CD4-positive, alpha-beta T cell treated with Interleukin-4 for 1 hour (primary cell): Measurements from ENCODE around the gene HDAC6.
A peak's percentile ranks its signal among the peaks of the same experiment; 100 is the strongest.

Experiments used
- DNase-seq, 2 donors: peaks; one replicate each; pipeline ENCODE4 v3.0.0-alpha.2; 2020 to 2022

The HDAC6 gene

GRCh38 chrX:48801280-48802088, at the start of gene HDAC6:
Gene HDAC6, plus strand, starts transcription at chrX:48802067. Its CDS starts 626 bp downstream, at chrX:48802693.
- peak; percentile 98 to 99 for DNase-seq

- no peak for DNase-seq
These were observed 49.4 kb upstream of the HDAC6 start for GRCh38 chrX:48752498-48752897.

GRCh38 chrX:48753708-48754228, 48.1 kb upstream of the HDAC6 start:
- no peak for DNase-seq

GRCh38 chrX:48754238-48754637, 47.6 kb upstream of the HDAC6 start:
- DNase-seq = no peak

GRCh38 chrX:48761674-48762471, 40.0 kb upstream of the HDAC6 start, which contains the start of gene GLOD5:
Gene GLOD5, plus strand, starts transcription at chrX:48761747. Its CDS starts 44 bp downstream, at chrX:48761791.
- no peak for DNase-seq

- DNase-seq = no peak
These were observed 32.6 kb upstream of the HDAC6 start for GRCh38 chrX:48769230-48769629.

GRCh38 chrX:48770296-48770695, 31.6 kb upstream of the HDAC6 start:
- DNase-seq = no peak

- no peak for DNase-seq
These were observed 29.3 kb upstream of the HDAC6 start for GRCh38 chrX:48772602-48773001.

- no peak for DNase-seq
These were observed 24.9 kb upstream of the HDAC6 start for GRCh38 chrX:48776818-48777439.

- no peak for DNase-seq
These were observed 22.5 kb upstream of the HDAC6 start for GRCh38 chrX:48779399-48779798.

GRCh38 chrX:48781705-48782104, 20.2 kb upstream of the HDAC6 start:
- DNase-seq = no peak

GRCh38 chrX:48782216-48782615, 19.7 kb upstream of the HDAC6 start:
- no peak for DNase-seq

- no peak for DNase-seq
These were observed 19.1 kb upstream of the HDAC6 start for GRCh38 chrX:48782795-48783194.

GRCh38 chrX:48784726-48785125, 17.1 kb upstream of the HDAC6 start:
- no peak for DNase-seq

- DNase-seq = no peak
These were observed 16.7 kb upstream of the HDAC6 start for GRCh38 chrX:48785186-48785539.

GRCh38 chrX:48785540-48786214, 16.2 kb upstream of the HDAC6 start:
- DNase-seq = no peak

- no peak for DNase-seq
These were observed 15.5 kb upstream of the HDAC6 start, which contains the start of gene GATA1 for GRCh38 chrX:48786341-48786800. Gene GATA1, plus strand, starts transcription at chrX:48786590. Its CDS starts 4,520 bp downstream, at chrX:48791110.

- DNase-seq = no peak
These were observed 14.9 kb upstream of the HDAC6 start for GRCh38 chrX:48786825-48787504.

- DNase-seq = no peak
These were observed 14.1 kb upstream of the HDAC6 start for GRCh38 chrX:48787505-48788443.

GRCh38 chrX:48789366-48790220, 12.3 kb upstream of the HDAC6 start:
- DNase-seq = peak; percentile 9 to 19
